GM20431 (cell line): ENCODE data around the gene GRID2.
"Not testable (repeated sequence)": the region's sequence is repeated elsewhere in the genome, so short reads cannot be mapped to it uniquely, and the experiment has no call there.

ENCODE experiments used
- in situ Hi-C: fragments of 300-500 bp; cut with MseI, MboI; formaldehyde crosslinking; loops from one replicate; pipeline ENCODE4 v1.15.0; 2020; ENCODE audit warnings: low sequenced_read_pairs; ENCODE audit not compliant: unreplicated experiment

GRID2 gene

DNA sequence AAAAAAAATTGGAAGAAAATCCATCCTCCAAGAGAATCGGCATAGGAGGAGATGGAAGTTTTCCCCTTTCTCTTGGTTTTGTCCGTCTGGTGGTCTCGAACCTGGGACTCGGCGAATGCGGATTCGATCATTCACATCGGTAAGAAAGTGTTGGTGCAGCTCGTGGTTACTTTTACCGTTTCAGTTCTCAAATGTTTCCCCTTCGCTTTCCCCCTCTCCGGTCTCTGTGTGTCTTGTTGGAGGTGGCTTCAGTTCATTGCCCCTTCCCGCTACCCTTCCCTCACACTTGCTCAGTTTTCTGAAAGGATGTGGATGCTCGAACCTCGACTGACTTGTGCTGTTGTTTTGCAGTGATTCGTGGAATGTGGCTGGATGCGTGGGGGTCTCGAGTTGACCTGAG, 840 bp downstream of the GRID2 start:
- in situ Hi-C loops = no loop called here

DNA sequence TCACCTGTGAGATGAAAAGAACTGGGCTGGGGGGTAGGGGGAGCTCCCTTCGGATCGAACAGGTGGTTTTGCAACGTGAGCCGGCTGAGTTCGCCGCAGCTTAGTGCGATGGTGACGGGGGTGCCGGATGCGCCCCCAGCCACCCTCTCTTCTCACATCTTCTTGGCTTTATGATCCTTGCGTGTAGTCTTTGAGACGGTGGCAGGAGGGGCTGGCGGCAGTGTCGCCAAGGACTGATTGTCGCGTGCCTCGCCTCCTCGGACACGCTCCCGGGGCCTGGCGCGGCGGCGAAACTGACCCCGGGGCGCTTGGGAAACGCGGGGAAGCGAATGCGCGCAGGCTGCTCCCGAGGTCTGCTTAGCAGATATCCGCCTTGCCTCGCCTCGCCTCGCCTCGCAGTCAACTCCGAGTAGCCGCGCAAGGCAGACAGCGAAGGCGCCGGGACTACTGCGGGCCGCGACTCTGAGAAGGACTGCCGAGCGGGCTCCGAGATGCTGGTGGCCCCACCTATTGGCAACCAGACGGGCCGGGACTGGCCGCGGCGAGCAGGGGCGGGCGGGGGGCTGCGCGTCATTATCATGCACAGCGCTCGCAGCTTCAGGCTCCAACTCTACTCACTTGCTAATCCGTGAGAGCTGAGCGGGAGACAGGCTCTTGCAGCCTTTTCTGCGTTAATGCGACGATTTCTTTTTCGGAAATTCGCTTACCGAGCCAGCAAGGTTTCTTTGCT, 1.5 kb downstream of the GRID2 start:
- in situ Hi-C loops = no loop called here

DNA sequence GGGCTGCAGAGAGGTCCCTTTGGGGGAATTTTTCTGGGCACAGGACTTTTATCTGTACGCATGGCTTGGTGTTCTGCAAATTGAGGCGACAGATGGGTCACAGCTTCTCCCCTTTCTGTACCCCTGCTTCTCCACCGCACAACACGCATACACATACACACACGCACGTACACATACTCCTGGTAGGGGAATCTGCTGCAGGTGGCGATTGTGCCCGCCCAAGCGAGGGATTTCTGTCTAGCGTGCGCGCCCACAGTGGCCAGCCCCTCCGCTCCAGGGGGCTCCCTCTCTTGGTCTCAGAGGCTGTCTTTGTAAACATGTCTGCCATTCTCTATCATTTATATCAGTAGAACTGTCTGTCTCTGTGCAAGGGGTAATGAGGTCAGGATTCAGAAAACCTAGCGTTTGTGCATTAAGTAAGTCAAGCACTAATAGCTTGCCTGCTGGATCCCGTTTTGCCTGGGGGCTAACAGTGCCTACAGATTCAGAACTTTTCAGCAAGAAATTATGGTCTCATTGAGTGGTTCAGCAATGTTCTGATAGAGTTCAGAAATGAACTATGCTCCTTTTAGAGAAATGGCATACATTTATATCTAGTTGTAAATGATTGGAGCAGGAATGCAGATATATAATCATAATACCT, 2.2 kb downstream of the GRID2 start:
- in situ Hi-C loops = no loop called here

DNA sequence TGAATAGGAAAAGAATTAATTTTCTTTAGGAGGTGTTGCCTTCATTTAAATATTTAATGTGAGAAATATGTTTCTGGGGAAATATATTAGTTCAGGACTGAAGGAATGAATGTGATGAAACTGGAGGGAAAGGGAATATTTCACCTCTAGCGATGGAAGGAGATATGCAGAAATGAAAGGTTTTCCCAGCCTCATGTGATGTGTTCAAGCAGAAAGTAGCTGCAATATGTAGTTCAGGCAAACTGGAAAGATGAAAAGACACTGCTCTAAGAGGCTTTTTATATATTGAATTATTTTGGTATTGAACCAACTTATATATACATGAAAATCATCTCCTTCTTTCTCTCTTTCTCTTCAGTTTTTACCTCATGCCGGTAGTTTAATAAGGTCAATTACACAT, 3.4 kb downstream of the GRID2 start:
- in situ Hi-C loops = no loop called here

DNA sequence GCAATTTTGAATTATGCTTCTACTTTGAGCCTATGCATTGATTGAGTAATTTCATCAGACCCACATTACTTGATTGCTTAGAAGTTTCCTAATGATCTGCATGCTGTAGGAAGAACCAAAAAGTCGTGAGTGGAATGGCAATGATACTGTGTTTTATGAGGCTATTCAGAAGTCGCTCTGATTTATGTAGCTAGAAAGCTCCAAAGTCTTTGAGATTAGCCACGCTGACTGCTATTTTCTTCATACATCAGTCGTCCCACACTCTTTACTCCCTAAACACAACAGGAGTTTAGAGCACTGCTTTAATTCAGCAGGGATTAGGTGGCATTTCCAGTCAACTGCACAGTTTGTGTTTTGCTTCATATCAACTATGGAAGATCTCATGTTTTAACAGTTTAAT, 4.1 kb downstream of the GRID2 start:
- in situ Hi-C loops = no loop called here

DNA sequence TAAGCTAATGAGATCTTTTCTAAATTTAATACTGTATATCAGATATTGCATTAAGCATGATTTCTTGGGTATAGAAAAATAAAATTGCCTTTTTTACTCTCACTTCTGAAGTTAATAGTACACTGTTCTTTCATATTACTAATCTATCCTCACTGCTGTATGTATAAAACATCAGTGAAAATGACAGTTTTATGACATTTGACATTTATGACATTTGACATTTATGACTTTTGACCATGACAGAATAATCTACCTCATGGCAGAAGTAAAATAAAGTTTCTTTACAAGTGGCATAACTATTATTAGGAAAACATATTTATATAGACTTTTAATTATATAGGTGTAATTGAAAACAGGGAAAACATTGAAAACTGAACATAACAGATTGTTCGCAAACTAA, 13.3 kb downstream of the GRID2 start:
- in situ Hi-C loops = no loop called here

DNA sequence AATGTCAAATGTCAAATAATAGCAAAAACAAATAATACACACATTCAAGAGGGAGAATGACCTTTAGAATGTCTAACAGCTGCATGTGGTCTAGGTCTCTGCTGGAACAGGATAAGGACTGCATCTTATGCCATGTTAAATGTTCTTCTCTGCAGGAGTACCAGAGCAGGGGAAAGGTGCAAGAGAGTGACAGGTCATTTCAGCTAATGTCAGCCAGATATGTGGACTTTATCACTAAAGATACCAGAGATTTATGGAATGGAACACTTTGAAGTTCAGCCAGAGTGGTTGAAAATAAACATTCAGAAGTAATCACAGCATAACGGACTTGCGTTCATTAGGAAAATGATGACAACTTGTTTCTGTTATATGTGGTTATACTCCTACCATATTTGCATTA, 24.3 kb downstream of the GRID2 start:
- in situ Hi-C loops = no loop called here

DNA sequence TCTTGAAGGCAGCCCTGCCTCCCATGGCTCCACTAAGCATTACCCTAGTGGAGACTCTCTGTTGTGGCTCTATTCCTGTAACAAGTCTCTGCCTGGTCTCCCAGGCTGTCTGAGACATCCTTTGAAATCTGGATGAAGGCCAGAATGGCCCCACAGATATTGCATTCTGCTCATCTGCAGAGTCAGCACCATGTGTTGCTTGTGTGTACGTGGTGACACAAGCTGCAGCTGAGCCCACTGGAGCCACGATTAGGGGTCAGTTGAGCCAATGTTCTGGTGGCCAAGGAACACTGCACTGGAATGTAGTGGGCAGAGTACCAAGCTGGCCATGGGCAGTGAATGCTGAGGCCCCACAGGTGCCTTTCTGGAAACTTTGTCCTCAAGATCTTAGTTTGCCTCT, 29.2 kb downstream of the GRID2 start:
- in situ Hi-C loops = no loop called here

DNA sequence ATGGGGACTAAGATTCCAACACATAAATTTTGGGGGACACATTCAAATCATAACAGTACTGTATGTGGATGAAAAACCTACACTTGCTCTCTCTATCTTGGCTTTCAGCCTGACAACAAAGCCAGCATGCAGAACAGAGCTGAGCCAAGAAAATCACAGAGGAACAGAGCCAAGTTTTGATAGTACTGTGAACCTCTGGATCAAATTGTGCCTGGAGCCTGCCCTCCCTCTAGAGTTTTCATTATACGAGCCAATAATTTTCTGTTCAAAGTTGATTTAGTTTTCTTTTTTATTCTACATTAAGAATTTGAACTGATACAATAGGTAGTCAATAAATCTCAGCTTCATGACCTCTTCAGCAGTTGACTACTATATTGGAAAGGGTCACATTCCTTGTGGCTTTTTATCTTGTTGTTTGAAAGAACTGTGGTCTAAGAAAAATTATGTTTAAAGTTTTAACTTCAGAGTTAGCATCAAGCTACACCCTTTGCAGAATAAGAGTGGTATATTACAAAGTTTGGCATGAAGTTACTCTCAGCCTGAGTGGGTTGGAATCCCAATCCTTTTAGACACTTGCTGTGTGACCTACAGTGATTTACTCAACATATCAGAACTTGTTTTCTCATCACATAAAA, 31.1 kb downstream of the GRID2 start:
- in situ Hi-C loops = no loop called here

DNA sequence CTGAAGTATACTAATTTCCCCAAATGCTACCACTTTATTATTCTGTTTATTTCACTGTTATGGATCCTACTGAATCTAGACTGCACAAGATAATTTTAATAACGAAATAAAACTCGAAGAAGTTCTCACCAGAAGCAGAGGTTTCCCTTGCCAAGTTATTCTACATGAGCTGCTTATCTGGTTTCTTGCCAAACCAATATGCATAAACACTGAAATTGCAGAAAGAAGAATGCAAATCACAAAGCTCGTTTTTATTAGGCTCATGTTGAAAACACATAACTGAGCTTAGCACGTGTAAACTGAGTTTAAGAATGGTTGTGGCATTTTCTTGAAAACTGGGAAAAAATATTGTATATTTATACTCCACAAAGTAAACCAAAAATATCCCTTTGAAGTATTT, 35.9 kb downstream of the GRID2 start:
- in situ Hi-C loops = no loop called here

DNA sequence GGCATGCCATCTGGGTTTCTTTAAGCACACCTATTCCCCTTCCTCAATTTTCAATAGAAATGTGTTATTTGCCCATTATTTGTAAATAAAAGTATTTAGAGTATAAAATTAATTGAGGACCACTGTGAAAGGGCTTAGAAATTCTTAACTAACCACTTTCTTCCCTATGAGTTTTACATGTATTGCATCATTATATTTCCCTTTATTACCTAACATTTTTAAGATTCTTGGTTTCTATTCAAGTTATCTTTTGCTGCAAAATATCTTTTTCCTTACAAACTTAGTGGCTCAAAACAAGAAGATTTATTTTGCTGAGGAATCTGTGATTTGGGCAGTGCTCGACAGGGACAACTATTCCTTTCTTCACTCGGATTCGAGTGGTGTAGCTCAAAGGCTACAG, 40.5 kb downstream of the GRID2 start:
- in situ Hi-C loops = no loop called here

DNA sequence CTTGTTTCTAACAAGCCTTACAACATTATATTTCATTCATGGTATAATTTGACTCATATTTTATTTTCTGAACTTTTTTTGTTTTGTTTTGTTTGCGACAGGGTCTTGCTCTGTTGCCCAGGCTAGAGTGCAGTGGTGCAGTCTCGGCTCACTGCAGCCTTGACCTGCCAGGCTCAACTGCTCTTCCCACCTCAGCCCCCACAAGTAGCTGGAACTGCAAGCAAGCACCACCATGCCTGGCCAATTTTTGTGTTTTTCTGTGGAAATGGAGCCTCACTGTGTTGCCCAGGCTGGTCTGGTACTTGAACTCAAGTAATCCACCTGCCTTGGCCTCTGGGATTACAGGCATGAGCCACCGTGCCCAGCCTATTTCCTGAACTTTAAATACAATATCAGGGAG, 42.5 kb downstream of the GRID2 start:
- in situ Hi-C loops = no loop called here

DNA sequence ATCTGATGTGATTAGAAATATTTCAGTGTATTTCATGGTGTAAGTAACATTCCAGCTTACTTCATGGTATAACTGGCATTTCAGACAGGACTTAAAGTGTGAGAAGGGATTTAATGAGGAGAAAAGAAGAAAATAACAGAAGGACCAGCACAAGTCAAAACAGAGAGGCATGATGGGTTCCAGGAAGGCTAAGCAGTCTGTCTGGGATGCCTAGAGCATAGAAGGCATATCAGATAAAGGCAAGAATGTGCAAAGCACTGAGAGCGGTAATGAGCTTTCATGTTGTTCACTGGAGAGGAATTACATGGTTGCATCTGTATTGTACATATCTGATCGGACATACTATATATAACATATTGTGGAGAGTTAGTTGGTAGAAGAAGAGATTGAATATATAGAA, 54.2 kb downstream of the GRID2 start:
- in situ Hi-C loops = no loop called here

DNA sequence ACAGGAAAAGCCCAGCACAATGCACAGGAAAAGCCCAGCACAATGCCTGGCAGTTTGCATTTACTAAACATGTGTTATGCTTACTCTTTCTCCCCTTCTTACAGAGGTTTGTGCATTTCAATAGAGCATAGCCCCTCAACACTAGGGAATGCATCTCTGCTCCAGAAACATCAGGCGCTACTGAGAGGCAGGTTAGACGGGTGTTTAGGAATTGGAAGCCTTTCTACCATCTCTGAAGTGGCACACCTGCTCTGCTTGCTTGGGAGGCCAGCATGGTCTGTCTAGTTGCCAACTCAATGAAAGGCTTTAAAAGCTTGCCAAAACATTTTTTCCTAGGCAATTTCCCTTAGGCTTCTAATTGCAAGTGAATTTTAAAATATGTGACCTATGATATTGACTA, 55.7 kb downstream of the GRID2 start:
- in situ Hi-C loops = no loop called here

DNA sequence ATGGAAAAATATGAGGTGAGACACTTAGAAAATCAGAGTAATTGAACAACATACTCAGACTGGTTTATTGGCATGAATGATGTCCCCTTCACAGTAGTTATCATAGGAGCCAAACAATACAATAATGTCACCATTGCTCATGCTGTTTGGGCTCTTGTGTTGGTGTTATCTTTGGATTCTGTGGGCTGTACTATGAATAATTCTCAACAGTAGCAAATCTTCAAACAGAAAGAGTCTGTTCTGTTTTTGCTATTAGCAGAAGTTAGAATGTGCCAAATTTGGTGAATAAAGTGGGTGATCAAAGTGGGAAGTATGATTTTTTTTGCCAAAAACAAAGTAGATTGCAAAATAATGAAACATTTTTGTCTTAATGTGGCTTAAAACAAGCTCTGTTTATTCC, 58.3 kb downstream of the GRID2 start:
- in situ Hi-C loops = no loop called here

DNA sequence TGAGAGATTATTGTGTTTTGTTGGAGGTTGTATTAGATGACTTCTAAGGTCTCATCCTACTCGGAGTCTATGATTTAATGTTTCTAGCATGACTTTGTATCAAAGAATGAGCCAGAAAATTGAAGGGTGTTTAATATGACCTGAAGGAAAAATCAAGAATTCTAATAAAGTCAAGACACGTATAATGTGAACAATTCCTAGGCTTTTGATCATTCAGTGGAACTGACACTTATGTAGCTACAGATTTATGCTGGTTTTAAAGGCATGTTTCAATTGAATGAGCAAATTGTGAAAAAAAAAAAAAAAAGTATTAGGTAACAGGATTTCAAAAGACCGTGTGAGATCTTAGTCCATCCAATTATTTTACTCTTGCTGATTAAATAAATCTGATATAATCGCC, 64.9 kb downstream of the GRID2 start:
- in situ Hi-C loops = no loop called here

DNA sequence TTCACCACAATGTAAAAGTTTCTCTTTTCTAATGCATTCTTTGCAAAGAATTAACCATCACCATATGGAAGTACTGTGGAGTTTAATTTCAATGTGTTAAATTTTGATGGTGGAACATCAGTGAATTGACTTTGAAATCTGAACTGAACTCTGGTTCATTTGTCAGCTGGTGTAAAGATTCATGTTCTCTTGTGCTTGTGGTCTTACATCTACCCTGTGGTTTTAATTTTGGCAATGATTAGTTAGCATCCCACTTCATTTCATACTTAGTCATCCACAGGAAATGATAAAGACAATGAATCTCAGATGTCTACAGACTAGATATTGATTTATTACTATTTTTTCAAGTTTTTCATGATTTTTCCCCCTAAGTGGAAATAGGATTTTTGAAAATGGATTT, 77.8 kb downstream of the GRID2 start:
- in situ Hi-C loops = no loop called here

DNA sequence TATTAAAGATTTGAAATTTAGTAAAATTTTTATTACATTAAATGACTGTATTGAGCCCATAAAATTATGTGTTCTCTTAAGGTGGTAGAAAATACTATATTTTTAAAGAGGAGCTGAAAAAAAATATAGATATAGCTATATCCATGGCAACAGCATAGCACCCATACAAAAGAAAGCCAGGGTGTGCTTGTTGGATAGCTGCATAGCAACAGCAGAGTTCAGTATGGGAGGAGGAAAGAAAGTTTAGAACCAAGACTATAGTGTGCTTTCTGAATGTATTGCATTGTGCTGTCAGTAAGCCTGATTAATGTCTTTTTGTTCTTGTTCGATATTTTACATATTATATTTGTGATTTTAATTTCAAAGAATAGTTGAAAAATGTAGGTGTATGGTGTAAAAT, 78.4 kb downstream of the GRID2 start:
- in situ Hi-C loops = no loop called here

DNA sequence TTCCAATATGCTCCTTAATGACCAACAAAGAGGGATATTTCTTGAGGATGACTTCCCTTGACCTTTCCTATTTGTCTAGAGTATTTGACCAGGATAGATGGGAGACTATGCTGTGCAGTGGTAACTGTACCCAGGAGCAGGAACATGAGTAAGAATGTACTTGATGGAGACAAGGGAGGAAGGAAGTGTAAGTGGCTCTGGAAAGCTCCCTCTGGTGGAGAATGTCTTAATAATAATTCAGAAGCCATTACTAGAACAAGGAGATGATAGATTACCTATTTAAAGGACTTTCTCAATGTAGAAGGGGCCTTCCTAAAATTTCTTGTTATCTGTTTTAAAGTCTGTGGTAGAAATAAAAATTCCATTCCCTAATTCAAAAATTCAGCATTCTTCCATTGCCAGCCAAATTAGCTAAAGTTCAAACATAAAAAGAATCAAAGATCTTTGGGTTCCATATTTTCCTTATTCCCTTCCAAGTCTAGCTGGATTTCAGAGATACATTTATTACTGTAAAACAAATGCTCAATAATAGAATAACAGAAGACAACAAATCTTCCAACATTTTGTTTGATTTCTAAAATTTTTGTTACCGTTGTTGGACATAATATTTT, 83.8 kb downstream of the GRID2 start:
- in situ Hi-C loops = no loop called here

DNA sequence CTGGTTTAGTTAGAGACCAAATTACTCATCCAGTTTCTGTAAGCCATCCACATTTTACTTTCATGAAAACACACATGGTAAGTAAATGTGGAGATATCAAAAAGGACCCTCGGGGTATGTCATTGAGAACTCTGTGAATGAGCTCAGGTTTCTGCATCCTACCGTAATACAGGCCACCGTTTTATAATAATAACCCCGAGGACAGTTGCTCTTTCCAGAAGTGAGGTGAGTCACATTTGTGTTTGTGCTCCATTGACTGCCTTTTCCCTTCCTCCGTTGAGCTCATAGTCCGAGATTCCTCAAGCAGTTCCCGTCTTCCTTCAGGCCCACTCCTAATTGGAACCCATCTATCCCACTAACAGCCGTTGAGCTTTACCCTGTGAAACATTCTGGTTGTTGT, 95.3 kb downstream of the GRID2 start:
- in situ Hi-C loops = no loop called here

DNA sequence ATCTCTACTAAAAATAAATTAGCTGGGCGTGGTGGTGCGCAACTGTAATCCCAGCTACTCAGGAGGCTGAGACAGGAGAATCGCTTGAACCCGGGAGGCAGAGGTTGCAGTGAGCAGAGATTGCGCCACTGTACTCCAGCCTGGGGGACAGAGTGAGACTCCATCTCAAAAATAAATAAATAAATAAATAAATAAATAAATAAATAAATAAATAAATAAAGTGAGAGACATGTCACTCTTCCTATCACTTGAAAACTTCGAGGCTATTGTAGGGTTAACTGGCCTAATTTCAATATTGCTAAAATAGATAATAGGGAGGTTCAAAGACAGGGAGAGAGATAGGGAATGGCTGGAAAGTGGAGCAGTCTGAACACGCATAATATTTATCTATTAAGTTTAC, 99.8 kb downstream of the GRID2 start:
- in situ Hi-C loops = not testable (repeated sequence)
